ENCODE measurements around the gene LTA4H. TPM values are rescaled to one million over a fixed set of nuclear protein-coding genes. Genes with fewer than 3 reads are reported as not detected.

Gene LTA4H
- polyA plus RNA-seq, 1 donor (not counting 4 experiments of a cell fraction or from before 2014, with no cell fraction given): 183 TPM

DNA sequence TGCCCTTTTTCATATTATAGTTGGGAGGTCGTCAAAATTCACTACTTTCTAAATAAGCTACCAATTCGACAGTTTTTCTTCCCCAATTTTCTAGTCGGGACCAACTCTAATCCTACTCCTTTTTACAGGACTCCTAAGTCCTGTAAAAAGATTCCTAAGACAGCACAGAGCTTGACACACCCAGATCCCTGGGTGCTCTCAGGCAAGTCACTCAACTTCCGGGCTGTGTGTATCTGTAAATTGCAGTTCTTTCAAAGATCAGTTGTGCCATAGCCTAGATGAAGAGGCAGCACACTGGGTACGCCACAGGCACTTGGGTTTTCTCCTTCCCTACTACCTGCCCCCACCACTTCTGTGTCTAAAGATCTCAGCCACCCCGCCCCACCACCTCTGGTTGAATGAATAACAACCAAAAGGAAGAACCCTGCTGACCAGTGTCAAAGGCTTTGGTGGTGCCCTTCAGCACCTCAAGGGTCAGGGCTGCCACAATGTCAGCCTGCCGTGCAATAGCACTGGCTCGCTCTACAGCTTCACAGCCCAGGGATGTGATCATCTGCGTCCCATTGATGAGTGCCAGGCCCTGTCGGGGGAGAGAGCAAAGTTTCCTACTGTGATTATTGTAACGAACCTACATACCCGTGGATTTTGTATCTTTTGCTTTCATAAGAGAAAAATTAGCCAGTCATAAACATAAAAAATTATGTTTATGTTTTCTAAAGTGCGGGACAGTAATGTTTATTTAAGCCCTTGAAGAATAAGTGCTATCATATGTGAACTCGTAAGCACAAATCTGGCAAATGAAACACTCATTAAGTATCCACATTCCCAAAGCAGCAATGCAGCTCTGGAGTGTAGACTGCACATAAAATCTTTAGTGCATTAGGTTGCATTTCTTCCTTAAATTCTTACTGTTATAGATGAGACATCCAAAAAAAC lies 48.5 kb downstream of the LTA4H start:
- TF ChIP-seq, protein P1, sequence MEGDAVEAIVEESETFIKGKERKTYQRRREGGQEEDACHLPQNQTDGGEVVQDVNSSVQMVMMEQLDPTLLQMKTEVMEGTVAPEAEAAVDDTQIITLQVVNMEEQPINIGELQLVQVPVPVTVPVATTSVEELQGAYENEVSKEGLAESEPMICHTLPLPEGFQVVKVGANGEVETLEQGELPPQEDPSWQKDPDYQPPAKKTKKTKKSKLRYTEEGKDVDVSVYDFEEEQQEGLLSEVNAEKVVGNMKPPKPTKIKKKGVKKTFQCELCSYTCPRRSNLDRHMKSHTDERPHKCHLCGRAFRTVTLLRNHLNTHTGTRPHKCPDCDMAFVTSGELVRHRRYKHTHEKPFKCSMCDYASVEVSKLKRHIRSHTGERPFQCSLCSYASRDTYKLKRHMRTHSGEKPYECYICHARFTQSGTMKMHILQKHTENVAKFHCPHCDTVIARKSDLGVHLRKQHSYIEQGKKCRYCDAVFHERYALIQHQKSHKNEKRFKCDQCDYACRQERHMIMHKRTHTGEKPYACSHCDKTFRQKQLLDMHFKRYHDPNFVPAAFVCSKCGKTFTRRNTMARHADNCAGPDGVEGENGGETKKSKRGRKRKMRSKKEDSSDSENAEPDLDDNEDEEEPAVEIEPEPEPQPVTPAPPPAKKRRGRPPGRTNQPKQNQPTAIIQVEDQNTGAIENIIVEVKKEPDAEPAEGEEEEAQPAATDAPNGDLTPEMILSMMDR (optimal IDR thresholded peaks at IDR 0.05 in 1 of 3, IDR thresholded peaks at IDR 0.05 in 1 of 3, conservative IDR thresholded peaks at IDR 0.05 in 1 of 3; ENCODE audit: extremely low read depth in 1 of 3, insufficient read depth in 2 of 3, low read length in 3 of 3): no peak
- TF ChIP-seq EZH2 (IDR thresholded peaks at IDR 0.05; ENCODE audit: low read length): no peak
- dilution Hi-C loops (cut with MboI; ENCODE audit: extremely low pct_ligation_motif_present, low sequenced_read_pairs): no loop called here
- Histone ChIP-seq H3K79me2 (ENCODE audit: control insufficient read depth, insufficient read depth, low read length) (no peaks in the 10 kb centered on the region), H3K27me3 (ENCODE audit: control insufficient read depth, extremely low read depth, insufficient read depth, low read length) (no peaks in the 10 kb centered on the region), H3K9ac (ENCODE audit: control insufficient read depth, extremely low read depth, insufficient read depth, low read length) (no peak overlapping the region), H3K27ac (ENCODE audit: control insufficient read depth, insufficient read depth, low read length) (no peak overlapping the region), H2AFZ (ENCODE audit: control insufficient read depth, low read length) (no peak overlapping the region), H3K4me3 (ENCODE audit: control insufficient read depth in 2 of 3, extremely low read depth in 1 of 3, insufficient read depth in 2 of 3, low read depth in 1 of 3, low read length in 3 of 3) (no peak overlapping the region), H3K9me1 (ENCODE audit: control insufficient read depth, extremely low read depth, insufficient read depth, low read length) (no peaks in the 10 kb centered on the region), H3K36me3 (ENCODE audit: control insufficient read depth in 2 of 2, extremely low read depth in 1 of 2, insufficient read depth in 2 of 2, low read length in 2 of 2) (no peaks in the 10 kb centered on the region), H4K20me1 (ENCODE audit: control insufficient read depth, extremely low read depth, insufficient read depth, low read length) (no peaks in the 10 kb centered on the region), H3K4me1 (ENCODE audit: control insufficient read depth, extremely low read depth, insufficient read depth, low read length) (no peaks in the 10 kb centered on the region), H3K4me2 (ENCODE audit: control insufficient read depth, extremely low read depth, insufficient read depth, low read depth, low read length) (no peak overlapping the region), H3K9me3 (ENCODE audit: control insufficient read depth, low read depth, low read length) (no peaks in the 10 kb centered on the region)
- DNase-seq (ENCODE audit: low read depth, low spot score): no peak
- no peak for FAIRE-seq

DNA sequence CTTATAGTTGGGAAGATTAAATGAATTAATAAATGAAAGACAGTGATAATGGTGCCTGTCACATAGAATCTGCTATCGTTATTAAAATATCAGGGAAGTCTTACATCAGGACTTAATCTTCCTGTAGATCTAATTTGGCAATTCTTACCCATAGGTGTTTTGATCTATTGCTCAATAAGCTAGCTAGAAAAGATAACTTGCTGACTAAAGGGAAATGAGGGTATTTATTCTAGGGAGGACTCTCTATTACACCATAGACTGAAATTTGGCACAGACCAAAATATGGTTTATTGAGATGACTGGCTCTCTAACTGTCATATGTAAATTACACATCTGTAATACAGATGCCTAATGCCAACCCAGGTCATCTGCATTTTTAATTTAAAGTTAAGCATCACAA lies 50.7 kb downstream of the LTA4H start:
- Histone ChIP-seq H3K36me3 (ENCODE audit: control insufficient read depth in 2 of 2, extremely low read depth in 1 of 2, insufficient read depth in 2 of 2, low read length in 2 of 2) (no peaks in the 10 kb centered on the region), H2AFZ (ENCODE audit: control insufficient read depth, low read length) (no peak overlapping the region)
- no peak for FAIRE-seq

More for the DNA sequence above, 50.7 kb downstream of the LTA4H start:
- H3K4me2 ChIP-seq (ENCODE audit: control insufficient read depth, extremely low read depth, insufficient read depth, low read depth, low read length): no peak overlapping the region
- H3K9ac ChIP-seq (ENCODE audit: control insufficient read depth, extremely low read depth, insufficient read depth, low read length): no peak overlapping the region
- no peaks in the 10 kb centered on the region for H3K9me1 ChIP-seq (ENCODE audit: control insufficient read depth, extremely low read depth, insufficient read depth, low read length)
- H4K20me1 ChIP-seq (ENCODE audit: control insufficient read depth, extremely low read depth, insufficient read depth, low read length): no peaks in the 10 kb centered on the region
- no peak for TF ChIP-seq EZH2 (IDR thresholded peaks at IDR 0.05; ENCODE audit: low read length)
- TF ChIP-seq, protein P1 (optimal IDR thresholded peaks at IDR 0.05 in 1 of 3, IDR thresholded peaks at IDR 0.05 in 1 of 3, conservative IDR thresholded peaks at IDR 0.05 in 1 of 3; ENCODE audit: extremely low read depth in 1 of 3, insufficient read depth in 2 of 3, low read length in 3 of 3): no peak
- no peak for DNase-seq (ENCODE audit: low read depth, low spot score)
- dilution Hi-C loops (cut with MboI; ENCODE audit: extremely low pct_ligation_motif_present, low sequenced_read_pairs): no loop called here
- no peak overlapping the region for H3K27ac ChIP-seq (ENCODE audit: control insufficient read depth, insufficient read depth, low read length)
- no peaks in the 10 kb centered on the region for H3K79me2 ChIP-seq (ENCODE audit: control insufficient read depth, insufficient read depth, low read length)
- no peaks in the 10 kb centered on the region for H3K27me3 ChIP-seq (ENCODE audit: control insufficient read depth, extremely low read depth, insufficient read depth, low read length)
- H3K4me3 ChIP-seq (ENCODE audit: control insufficient read depth in 2 of 3, extremely low read depth in 1 of 3, insufficient read depth in 2 of 3, low read depth in 1 of 3, low read length in 3 of 3): no peak overlapping the region
- no peaks in the 10 kb centered on the region for H3K9me3 ChIP-seq (ENCODE audit: control insufficient read depth, low read depth, low read length)
- H3K4me1 ChIP-seq (ENCODE audit: control insufficient read depth, extremely low read depth, insufficient read depth, low read length): no peaks in the 10 kb centered on the region
